HUDEP-2 (cell line): ENCODE results near the gene UBQLN1.
A peak's percentile ranks its signal among the peaks of the same experiment; 100 is the strongest.
"Not testable (repeated sequence)": the region's sequence is repeated elsewhere in the genome, so short reads cannot be mapped to it uniquely, and the experiment has no call there.

Source experiments
- DNase-seq, 76 experiments: peaks; one replicate each; lab custom pipeline; 2025; ENCODE audit not compliant: unreplicated experiment in 76 of 76; lab: John Stamatoyannopoulos, UW

UBQLN1 gene

DNA sequence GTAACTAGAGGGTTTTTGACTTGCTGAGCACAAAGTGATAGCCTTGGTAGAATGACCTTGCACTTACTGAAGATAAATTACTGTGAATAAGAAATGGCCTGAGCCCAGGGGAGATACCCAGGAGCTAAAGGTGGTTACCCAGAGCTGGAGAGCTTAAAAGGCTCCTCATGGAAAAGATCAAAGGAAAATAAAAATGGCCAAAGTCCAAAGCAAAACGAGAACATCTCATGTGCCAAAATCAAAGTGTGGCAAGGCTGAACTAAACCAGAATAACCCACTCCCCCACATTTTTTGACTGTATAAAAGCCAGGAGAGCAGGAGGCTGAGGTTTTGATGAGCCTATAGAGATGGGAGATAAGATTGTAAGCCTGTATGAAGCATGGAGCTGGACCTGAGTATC lies 70.4 kb downstream of the UBQLN1 start:
- no peak for DNase-seq

DNA sequence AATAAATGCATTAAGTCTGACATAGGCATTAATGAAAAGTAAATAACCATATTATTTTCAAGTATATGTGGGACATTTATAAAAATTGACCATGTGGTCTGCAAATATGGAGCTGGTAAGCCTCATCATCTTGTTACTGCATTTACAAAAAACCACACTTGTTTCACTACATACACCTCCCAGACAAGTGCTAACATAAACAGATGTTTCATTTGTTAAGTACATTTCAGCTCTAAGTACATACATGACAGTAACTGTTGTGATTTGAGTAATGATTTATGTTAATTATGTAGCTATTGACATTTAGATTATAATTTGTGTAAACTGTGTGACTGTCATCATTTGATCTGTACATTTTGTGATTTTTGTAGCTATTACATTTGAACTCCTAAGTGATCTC lies 70.9 kb downstream of the UBQLN1 start:
- DNase-seq, result no peak

DNA sequence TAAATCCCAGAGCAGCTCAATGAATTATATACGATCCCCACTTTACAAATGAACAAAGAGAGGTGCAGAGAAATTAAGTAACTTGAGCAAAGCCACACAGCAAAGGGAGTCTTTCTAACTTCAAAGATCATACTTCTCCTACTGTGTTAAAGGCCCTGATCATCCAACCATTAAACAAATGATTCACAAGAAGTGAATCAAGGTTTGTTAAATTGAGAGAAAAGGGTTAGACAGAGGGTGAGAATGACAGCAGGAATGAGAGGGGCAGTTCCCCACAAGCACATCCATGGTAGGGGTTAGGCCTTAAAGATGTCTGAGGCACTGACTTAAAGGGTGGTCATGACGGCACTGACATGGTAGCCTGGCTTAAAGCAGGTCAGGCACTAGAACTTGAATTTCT lies 74.1 kb downstream of the UBQLN1 start:
- no peak for DNase-seq

DNA sequence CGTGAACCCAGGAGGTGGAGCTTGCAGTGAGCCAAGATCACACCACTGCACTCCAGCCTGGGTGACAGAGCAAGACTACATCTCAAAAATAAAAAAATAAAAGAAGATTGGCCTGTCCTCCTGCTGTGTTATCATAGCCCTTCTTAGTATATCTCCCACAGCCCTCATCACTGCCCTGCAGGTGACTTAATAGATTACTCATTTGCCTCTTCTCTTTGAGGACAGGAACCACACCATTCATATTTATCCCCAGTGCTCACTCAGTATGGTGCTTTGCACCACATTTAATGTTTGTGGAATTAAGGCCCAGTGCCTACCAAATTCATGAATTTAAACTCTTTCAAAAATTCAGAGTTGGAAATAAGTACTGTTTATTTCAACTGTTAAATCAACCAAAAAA lies 74.5 kb downstream of the UBQLN1 start:
- DNase-seq, result peak in 11 of 76 experiments; percentile 3 to 58 (median 22)

DNA sequence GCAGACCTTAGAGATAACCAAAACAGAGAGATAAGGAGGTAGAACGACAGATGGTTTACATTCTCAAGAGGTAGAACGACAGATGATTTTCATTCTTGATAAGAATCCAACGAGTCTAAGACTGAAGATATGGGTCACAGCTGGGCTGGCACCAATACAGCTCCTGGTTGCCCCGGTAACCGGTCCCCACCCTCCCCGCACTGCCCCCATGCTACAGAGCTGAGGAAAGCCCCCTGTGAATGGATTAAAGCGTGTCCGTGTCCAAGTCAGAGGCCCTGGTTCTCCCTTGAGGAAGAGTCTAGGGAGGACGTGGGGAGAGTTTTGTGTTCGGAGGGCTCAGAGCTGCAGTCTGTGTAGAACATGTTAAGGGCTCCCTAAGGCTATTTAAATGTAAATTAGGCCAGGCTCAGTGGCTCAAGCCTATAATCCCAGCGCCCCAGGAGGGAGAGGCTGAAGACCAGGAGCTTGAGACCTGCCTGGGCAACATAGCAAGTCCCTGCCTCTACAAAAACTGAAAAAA lies 76.8 kb downstream of the UBQLN1 start:
- peak in 61 of 76 experiments; percentile 6 to 79 (median 38) for DNase-seq

DNA sequence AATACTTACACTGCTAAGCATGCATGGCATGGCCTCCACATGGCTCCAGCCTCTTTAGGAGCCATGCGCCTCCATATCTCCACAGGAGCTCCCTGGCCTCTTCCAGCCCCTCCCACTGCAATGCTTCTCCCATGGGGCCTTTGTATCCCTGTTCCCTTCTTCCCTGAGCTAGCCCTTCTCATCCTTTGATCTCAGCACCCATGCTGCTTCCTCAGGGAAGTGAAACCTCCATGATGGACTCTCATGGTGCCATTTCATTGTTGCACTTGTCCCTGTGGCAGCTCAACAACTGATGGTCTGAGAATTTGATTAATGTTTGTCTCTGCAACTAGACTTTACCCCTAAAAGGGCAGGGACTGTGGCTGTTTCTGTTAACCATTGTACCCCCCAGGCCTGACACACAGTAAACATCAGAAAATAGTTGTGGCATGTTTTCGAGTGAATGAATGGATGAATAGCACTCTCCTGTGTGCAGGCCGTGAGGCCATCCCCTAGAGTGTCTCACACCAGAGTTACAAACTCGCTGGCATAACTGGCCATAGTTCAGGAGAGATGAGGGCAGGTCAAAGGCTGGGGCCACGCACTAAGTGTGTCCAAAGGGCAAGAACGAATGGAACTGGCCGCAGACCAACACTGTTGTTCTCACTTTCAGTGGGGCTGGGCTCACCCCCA lies 78.2 kb downstream of the UBQLN1 start:
- no peak for DNase-seq

DNA sequence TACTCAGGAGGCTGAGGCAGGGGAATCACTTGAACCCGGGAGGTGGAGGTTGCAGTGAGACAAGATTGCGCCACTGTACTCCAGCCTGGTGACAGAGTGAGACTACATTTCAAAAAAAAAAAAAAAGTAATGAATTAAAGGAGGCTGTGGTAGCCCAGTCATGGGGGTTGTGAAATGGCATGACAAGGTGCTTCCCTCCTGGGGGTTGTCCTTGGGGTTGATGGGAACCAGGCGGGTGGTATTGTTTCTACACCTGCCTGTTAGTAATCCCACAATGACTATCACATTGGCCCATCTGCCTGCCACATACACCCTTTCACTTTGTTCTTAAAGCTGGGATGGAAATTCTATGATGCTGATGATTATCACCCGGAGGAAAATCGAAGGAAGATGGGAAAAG lies 79.2 kb downstream of the UBQLN1 start:
- DNase-seq, result no peak

DNA sequence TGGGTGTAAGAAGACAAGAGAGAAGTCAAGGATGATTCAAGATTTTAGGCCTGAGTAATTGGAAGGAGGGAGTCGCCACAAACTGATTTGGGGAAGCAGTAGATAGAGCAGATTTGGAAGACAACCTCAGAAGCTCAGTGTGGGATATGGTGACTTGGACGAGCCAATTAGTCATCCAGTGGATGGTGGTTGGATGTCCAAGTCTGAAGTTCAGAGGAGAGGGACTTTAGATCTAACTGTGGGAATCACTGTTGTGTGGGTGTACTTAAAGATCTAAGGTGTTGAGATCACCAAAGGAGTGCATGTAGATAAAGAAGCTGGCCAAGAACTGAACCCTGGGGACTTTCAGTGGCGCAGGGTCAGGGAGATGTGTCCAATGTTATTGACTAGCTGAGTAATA lies 82.6 kb downstream of the UBQLN1 start:
- DNase-seq, result peak in 4 of 76 experiments; percentile 2 to 14 (median 6)

DNA sequence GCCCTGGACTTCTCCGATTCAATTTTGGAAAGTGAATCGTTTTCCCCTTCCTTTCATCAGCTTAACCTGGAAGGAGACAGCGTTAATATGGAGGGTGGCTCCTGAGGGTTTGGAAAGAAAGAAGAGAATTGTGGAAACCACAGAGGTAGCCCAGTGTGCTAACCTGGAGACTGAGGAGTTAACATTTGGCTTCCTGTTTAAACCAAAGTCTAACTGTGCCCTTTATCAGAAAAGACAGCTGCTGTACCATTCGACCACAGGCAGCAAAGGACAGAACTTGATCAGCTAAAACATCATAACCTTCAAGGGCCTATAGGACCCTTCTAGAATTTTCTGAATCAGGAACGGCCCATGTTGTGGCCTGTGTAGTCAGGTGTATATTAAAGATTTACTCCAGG lies 84.1 kb downstream of the UBQLN1 start:
- peak in 40 of 76 experiments; percentile 3 to 75 (median 28) for DNase-seq

DNA sequence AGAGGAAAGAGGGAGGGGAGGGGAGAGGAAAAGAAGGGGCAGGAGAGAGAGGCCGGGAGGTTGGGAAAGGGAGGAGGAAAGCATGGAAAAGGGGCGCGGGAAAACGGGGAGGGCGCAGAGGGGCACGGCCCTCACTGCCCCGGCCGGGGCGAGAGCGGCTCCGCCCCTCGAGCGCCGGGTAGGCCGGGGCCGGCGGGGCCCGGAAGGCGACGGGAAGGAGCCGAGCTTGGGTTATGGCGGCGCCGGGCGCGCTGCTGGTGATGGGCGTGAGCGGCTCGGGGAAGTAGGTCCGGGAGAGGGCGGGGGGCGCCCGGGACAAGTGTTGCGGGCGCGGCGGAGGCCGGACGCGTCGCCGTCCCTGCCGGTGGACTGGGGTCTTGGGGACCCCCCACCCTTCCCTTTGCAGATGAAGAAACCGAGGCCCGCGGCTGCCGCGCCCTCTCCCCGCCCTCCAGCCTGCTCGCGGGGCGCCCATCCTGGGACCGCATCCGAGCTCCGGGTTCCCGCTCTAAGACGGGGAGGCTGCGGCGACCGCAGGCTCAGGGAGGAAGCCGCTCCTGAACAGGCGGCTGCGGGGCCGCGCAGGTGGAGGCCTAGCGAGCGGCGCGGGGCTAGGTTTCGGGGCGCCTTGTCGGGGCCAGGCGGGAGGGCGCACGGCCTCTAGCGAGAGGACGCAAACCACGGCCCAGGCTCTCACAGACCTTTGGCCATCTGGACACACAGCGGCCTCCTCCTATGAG lies 84.6 kb downstream of the UBQLN1 start, which contains the start of gene IDNK:
Gene IDNK (plus strand): TSS at position 205 of the 740 bp plus-strand sequence. CDS start 29 bp downstream, at position 234.
- DNase-seq, result peak in 38 of 76 experiments; percentile 3 to 69 (median 42)

DNA sequence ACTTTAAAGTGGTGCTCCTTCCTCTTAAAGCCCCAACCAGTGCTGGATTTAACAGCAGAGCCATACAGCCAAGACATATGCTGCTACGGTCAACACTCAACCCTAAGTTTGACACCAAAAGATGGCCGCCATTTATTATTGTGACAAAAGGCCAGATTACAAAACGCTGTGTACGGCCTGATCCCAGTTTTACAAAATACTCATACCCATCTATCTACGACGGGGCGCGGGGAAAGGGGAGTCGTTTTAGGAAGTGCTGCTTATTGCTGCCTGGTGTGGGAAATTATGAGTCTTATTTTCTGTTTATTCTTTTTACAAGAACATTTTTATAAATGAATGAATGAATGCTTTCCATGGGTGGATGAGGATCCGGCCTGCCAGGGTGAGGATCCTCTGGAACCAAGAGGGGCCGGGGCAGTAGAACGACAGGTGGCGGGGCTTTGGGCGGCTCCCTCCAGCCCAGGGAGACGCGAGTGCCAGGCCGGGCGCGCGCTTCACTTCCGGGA lies 85.3 kb downstream of the UBQLN1 start:
- peak in 30 of 76 experiments; percentile 4 to 69 (median 40) for DNase-seq

DNA sequence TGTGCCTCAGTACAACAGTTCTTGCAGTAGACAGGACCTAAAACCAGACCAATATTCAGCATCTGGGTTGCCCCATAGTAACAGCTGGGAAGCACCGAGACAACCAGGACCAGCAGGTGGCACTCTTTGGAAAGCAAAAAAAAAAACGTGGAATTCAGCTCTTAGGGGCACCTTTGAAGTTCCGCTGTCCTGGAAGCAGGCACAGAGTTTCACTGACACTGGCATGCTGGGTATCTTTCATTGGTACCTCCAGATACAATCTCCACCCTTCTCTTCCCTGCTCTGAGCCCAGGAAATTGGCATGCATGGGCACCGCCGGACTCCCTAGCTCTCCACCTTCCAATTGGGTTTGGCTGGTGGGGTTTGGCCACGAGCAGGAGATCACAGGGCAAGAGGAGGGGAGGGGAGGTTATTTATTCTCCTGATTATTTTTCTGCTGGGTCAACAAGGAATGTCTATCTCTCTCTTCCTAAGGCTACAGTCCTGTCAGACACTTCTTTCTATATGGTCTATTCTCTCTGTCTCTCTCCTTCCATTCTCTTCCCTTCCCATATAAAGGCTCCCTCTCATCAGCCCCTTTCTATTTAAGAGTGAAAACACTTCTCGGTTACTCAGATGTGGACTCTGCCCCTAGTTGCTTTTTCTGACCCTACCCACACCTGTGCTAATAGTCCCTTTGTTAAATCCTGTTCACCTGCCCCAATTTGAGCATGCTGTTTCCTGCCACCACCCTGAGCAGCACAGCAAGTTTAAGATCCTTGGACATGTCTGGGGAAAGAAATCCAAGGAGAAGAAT lies 86.7 kb downstream of the UBQLN1 start:
- DNase-seq, result peak in 45 of 76 experiments; percentile 5 to 59 (median 32)

DNA sequence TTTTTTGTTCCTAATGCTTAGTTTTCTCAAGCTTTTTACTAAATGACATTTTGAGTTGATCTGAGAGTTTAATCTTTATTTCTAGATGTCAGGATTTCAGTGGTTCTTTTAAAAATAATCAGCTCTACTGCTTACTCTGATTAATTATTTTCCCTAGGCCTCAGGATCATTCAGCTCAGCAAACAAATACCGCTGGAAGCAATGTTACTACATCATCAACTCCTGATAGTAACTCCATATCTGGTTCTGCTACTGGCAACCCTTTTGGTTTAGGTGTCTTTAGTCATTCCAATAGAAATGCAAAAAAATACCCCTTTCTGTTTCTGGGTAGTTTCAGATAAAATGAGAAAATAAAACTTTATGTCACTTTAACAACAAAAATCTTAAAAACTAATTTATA lies 90.5 kb downstream of the UBQLN1 start:
- no peak for DNase-seq

DNA sequence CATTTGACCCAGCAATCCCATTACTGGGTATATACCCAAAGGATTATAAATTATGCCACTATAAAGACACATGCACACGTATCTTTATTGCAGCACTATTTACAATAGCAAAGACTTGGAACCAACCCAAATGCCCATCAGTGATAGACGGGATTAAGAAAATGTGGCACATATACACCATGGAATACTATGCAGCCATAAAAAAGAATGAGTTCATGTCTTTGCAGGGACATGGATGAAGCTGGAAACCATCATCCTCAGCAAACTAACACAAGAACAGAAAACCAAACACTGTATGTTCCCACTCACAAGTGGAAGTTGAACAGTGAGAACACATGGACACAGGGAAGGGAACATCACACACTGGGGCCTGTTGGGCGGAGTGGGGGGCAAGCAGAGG lies 94.5 kb downstream of the UBQLN1 start:
- not testable (repeated sequence) for DNase-seq
